Large intestine (tissue), 3 donors: ENCODE results near the gene STUB1. TPM values are rescaled to one million over a fixed set of nuclear protein-coding genes. Genes with fewer than 3 reads are reported as not detected.
A peak's percentile ranks its signal among the peaks of the same experiment; 100 is the strongest.

Source experiments
- DNase-seq, 2 donors: peaks; one replicate each; pipeline versions ENCODE4 v3.0.0 to v3.0.0-alpha.2; 2013
- H3K27ac ChIP-seq: one replicate; pipeline ENCODE4 v1.5.1; 2013; ENCODE audit warnings: low read length
- H3K27me3 ChIP-seq: 2 replicates; pipeline ENCODE4 v1.6.1; 2013; ENCODE audit warnings: low read length; ENCODE audit not compliant: control insufficient read depth, insufficient read depth
- H3K36me3 ChIP-seq: 2 replicates; pipeline ENCODE4 v1.6.1; 2013; ENCODE audit warnings: low read length; ENCODE audit not compliant: control insufficient read depth, insufficient read depth
- H3K4me1 ChIP-seq: one replicate; pipeline ENCODE4 v1.6.1; 2013; ENCODE audit warnings: low read length; ENCODE audit not compliant: control insufficient read depth, insufficient read depth
- H3K4me3 ChIP-seq: one replicate; pipeline ENCODE4 v1.5.1; 2013; ENCODE audit warnings: low read length
- H3K9me3 ChIP-seq: one replicate; pipeline ENCODE4 v1.6.1; 2013; ENCODE audit warnings: mild to moderate bottlenecking, low read depth, low read length, moderate library complexity; ENCODE audit not compliant: control insufficient read depth
- WGBS: methylation state at CpG from one replicate; pipeline ENCODE4 v1.1.5; 2013; ENCODE audit warnings: low lambda C conversion rate; ENCODE audit not compliant: insufficient coverage; 5-methylcytosine and 5-hydroxymethylcytosine counted together
- polyA plus RNA-seq: library from polyadenylated mRNA; unstranded; fragments of 120-200 nt; gene quantifications from one replicate; pipeline ENCODE4 v1.2.1, GENCODE V29; 2013

Gene STUB1
- polyA plus RNA-seq, 1 donor = 65.9 TPM

DNA sequence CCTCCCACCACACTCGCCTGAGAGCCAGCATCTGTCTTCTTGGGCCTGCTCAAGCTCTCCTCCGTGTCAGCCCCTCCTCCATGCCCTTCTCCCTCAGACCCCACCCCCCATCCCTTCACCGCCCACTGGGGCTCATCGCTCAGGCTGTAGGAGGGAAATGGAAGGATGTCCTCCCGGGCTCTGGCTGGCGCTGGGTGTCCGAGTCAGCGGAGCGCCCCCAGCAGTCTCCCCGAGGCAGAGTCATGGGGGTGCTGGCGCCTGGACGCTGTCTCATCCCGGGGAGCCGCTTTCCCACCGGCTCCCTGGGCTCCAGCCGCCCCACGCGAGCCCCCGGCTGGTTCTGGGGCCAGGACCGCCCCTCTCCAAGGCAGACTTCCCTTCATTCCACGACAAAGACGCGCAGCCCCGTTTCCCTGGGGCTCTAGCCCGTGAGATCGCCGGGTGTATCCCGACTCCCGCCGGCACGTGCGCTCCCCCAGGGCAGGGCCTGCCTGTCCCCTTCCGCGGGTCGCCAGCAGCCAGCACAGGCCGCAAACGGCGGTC lies 40.3 kb downstream of the STUB1 start:
- Histone ChIP-seq H3K4me3 (peak overlapping the region; percentile 84), H3K4me1 (peaks cover 22% of the 10 kb centered on the region), H3K36me3 (peaks cover 6% of the 10 kb centered on the region), H3K27me3 (peaks cover 15% of the 10 kb centered on the region), H3K27ac (peak overlapping the region; percentile 87), H3K9me3 (peaks cover 20% of the 10 kb centered on the region)
- WGBS = no CpG with 5 or more reads among the region's 38 CpGs
- DNase-seq = peak in 1 of 2 donors; percentile 57

DNA sequence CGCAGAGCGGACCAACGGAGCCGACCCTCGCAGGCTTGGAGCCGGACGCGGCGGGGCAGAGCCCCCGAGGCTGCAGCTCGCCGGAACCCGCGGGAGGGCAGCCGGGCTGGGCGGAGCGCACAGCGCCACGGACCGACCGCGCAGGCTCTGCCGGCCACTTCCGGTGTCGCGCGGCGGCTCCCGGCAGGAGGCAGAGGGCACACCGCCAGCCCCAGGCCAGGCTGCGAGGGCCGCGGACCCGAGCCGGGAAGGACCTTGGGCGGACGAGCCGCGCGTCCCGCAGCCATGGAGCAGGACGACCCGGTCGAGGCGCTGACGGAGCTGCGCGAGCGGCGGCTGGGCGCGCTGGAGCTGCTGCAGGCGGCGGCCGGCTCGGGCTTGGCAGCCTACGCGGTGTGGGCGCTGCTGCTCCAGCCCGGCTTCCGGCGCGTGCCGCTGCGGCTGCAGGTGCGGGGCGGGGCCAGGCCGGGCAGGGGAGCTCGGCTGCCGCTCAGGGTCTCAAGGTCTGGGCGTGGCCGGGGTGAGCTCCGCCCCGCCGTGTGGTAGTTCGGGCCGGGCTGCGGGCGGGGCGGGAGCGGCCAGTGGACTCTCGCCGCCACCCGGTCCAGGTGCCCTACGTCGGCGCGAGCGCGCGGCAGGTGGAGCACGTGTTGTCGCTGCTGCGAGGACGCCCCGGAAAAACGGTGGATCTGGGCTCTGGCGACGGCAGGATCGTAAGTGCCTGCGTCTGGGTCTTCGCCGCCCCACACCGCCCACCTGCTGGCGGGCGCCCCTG lies 41.0 kb downstream of the STUB1 start, which contains the start of gene ANTKMT:
Gene ANTKMT, plus strand, starts transcription at position 157 of the 775 bp plus-strand sequence. Its CDS starts 129 bp downstream, at position 286.
- H3K4me1 ChIP-seq = peaks cover 21% of the 10 kb centered on the region
- no CpG with 5 or more reads among the region's 106 CpGs for WGBS

DNA sequence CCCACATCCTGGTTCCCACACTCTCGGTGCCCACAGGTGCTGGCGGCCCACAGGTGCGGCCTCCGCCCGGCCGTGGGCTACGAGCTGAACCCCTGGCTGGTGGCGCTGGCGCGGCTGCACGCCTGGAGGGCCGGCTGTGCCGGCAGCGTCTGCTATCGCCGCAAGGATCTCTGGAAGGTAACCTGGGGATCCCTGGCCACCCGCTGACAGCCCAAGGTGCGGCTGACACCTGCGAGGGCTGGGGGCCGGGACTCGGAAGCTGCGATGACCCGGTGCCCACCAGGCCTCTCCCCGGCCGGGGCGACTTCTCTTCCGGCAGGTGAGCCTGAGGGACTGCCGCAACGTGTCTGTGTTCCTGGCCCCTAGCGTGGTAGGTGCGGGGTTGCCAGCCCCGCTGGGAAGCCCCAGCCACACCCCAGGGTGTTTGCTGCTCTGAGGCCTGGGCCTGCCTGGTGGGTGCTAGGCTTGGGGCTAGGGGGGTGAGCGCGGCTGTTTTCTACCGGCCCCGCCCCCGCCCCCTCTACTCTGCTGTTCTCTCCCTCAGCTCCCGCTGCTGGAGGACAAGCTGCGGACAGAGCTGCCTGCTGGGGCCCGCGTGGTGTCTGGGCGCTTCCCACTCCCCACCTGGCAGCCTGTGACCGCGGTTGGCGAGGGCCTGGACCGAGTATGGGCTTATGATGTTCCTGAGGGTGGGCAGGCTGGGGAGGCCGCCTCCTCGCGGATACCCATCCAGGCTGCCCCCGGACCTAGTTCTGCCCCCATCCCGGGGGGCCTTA lies 41.7 kb downstream of the STUB1 start:
- Histone ChIP-seq H3K27me3 (peaks cover 15% of the 10 kb centered on the region), H3K4me1 (peaks cover 22% of the 10 kb centered on the region), H3K9me3 (peaks cover 20% of the 10 kb centered on the region), H3K4me3 (no peak overlapping the region), H3K27ac (no peak overlapping the region), H3K36me3 (peaks cover 6% of the 10 kb centered on the region)
- WGBS = no CpG with 5 or more reads among the region's 51 CpGs
- DNase-seq = no peak

More for the DNA sequence above, 41.0 kb downstream of the STUB1 start, which contains the start of gene ANTKMT:
- H3K27me3 ChIP-seq = peaks cover 17% of the 10 kb centered on the region
- DNase-seq = peak; percentile 83 to 95
- H3K36me3 ChIP-seq = peaks cover 6% of the 10 kb centered on the region
- H3K4me3 ChIP-seq = peak within 1 kb of the TSS; percentile 84
- peaks cover 20% of the 10 kb centered on the region for H3K9me3 ChIP-seq
- H3K27ac ChIP-seq = peak within 1 kb of the TSS; percentile 87

DNA sequence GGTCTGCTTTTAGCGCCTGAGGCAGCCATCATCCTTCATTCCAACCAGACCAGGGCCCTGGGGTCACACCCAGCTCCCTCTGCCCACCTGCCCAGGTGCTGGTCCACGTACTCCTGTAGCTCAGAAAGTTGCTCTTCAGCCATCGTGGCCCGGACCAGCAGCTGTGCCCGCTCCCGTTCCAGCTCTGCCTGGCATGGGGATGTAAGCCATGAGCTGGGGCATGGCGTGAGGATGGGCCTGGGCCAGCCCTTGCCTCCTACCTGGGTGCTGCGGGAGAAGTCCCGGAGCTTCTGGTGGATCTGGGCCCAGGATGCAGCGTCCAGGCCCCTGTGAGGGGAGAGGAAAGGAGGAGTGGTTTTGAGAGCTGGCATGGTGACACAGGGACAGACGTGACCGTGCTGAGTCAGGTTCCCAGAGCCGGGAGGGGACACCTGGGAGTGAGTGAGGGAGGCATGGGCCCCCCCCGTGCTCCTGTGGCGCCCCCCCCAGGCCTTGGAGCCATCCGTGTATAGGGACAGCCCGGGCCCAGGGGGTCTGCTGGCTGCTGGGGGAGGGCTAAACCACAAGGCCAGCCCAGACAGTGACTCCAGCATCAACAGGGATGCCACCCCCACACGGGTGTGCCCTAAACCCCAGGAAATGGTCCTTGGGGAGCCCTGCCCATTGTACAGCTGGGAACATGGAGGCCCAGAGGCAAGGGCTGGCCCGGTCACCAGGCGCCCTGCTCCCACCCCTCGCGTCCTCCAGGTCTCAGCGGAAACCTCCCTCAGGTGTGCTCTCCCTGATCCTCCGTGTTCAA lies 42.8 kb downstream of the STUB1 start:
- no CpG with 5 or more reads among the region's 24 CpGs for WGBS
- DNase-seq = no peak

DNA sequence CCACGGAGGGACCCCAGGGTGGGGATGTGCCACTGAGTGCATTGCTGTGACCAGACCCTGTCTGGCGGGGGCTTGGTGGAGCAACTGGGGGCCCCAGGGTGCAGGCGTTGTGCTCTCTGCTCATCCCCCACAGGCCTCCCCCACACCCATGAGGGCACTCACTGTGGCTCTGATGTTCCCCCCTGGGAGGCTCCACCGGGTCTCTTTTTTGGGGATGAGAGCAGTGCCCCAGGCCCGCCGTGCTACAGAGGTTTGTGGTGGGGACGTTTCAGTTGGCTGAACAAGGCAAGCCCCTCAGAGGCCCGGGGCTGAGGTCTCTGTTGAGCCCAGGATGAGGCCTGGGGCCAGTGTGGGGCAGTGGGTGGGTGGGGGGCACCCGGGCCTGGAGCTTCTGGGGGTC lies 43.5 kb downstream of the STUB1 start:
- Histone ChIP-seq H3K36me3 (peaks cover 6% of the 10 kb centered on the region), H3K4me1 (peaks cover 29% of the 10 kb centered on the region), H3K9me3 (peaks cover 20% of the 10 kb centered on the region), H3K27ac (no peak overlapping the region), H3K4me3 (no peak overlapping the region), H3K27me3 (peaks cover 21% of the 10 kb centered on the region)
- no CpG with 5 or more reads among the region's 9 CpGs for WGBS
- no peak for DNase-seq

More for the DNA sequence above, 42.8 kb downstream of the STUB1 start:
- H3K4me3 ChIP-seq = no peak overlapping the region
- peaks cover 18% of the 10 kb centered on the region for H3K27me3 ChIP-seq
- H3K4me1 ChIP-seq = peaks cover 30% of the 10 kb centered on the region
- H3K36me3 ChIP-seq = peaks cover 6% of the 10 kb centered on the region
- H3K9me3 ChIP-seq = peaks cover 20% of the 10 kb centered on the region
- H3K27ac ChIP-seq = no peak overlapping the region

DNA sequence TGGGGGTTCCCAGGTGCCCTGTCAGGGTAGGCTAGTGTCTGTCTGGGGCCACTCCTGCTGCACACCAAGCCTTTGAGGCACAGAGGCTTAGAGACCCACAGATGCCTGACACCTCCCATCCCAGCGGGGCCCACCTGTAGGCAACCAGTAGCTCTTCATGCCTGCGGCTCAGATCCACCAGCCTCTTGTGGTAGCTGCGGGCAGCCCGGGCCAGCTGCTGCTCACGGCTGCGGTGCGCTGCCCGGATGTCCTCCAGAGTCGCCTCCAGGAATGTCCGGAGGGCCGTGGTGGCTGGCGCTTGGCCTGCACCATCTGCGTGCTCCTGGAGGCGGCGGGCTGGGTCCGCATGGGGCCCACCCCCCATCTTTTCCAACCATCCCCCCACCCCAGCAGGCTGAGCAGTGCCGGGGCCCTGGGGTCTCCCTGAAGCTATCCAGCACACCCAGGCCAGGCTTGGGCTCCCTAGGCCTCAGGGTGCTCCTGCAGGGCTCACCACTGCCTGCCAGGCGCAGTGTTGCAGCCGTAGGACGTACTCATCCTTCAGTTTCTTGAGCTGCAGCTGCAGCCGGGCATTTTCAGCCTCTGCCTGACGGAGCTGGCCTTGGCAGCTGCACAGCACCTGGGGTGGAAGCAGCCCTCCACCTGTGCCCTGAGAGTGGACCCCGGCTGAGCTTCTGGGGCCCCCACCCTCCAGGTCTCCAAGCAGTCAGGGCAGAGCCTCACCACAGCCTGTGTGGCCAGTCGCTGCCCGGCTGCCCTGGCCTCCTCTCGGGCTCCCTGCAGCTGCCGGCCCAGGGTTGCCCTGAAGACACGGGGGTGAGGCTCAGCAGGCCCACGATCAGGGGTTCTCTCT lies 44.2 kb downstream of the STUB1 start:
- Histone ChIP-seq H3K27me3 (peaks cover 21% of the 10 kb centered on the region), H3K36me3 (peaks cover 6% of the 10 kb centered on the region), H3K4me1 (peaks cover 23% of the 10 kb centered on the region), H3K4me3 (no peak overlapping the region), H3K27ac (no peak overlapping the region), H3K9me3 (peaks cover 20% of the 10 kb centered on the region)
- no peak for DNase-seq
- WGBS = no CpG with 5 or more reads among the region's 29 CpGs

DNA sequence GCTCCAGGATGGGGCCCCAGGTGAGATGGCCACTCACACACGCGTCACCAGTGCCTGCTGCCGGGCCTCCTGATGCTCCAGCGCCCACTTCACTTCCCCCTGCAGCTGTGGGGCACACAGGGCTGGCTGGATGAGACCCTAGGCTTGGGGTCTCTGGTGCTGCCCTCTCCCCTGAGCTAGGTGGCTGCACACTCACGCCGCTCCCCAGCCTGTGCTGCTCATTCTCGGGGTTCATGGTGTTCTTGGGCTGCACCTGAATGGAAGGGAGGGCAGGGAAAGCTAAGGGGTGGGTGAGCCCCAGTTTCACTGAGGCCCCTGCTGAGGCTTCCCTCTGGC lies 44.8 kb downstream of the STUB1 start:
- DNase-seq = no peak
- H3K36me3 ChIP-seq = peaks cover 10% of the 10 kb centered on the region
- peaks cover 20% of the 10 kb centered on the region for H3K9me3 ChIP-seq
- H3K27me3 ChIP-seq = peaks cover 21% of the 10 kb centered on the region
- H3K4me1 ChIP-seq = peaks cover 19% of the 10 kb centered on the region
- H3K4me3 ChIP-seq = no peak overlapping the region
- no CpG with 5 or more reads among the region's 7 CpGs for WGBS
- H3K27ac ChIP-seq = no peak overlapping the region

DNA sequence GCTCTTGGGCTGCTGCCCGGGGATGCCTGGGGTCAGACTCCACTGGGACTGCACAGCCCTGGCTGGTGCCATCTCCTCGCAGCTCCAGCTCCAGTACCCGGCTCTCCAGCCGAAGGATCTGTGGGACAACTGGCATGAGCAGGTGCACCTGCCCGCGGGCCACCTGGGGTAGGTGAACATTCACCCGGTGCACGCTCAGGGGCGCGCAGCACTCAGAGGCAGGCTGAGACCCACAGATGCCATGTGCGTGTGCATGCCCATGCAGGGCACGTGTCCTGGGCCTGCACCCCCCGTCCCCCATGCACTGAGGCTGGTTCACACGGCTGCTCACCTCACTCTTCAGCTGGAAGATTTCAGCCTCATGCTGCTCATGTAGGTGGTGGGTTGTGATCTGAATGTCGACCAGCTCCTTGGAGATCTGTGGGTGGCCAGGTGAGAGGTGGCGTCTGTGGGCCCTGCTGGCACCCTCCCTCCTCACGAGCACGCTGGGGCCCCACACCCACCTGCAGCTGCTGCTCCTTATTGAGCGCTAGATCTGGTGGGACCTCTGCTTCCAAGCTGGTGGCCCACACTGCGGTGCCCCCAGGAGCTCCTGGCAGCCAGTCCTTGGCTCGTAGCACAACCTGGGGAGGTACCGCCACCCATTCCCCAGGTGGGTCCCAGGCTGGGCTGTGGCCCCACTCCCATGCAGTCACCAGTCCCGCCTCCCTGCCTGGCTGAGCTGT lies 45.4 kb downstream of the STUB1 start:
- no peak for DNase-seq
- Histone ChIP-seq H3K36me3 (peaks cover 17% of the 10 kb centered on the region), H3K9me3 (peaks cover 18% of the 10 kb centered on the region), H3K4me1 (peaks cover 14% of the 10 kb centered on the region), H3K4me3 (no peak overlapping the region), H3K27me3 (peaks cover 21% of the 10 kb centered on the region), H3K27ac (no peak overlapping the region)
- WGBS = no CpG with 5 or more reads among the region's 23 CpGs

DNA sequence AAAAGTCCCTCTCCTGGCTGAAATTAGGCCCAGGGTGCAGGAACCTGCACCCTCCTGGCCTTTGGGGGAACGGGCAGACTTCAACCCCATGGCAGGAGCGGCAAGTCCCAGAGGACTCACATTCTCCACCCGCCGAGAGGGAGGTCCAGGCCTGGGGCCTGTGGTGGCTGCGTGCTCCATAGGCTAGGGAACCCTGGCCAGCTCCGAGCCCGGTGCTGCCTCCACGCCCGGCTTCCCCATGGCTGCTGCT lies 45.9 kb downstream of the STUB1 start:
- H3K27me3 ChIP-seq = peaks cover 21% of the 10 kb centered on the region
- H3K36me3 ChIP-seq = peaks cover 21% of the 10 kb centered on the region
- H3K4me3 ChIP-seq = no peak overlapping the region
- H3K27ac ChIP-seq = no peak overlapping the region
- no CpG with 5 or more reads among the region's 9 CpGs for WGBS
- DNase-seq = no peak
- H3K9me3 ChIP-seq = peaks cover 17% of the 10 kb centered on the region
- H3K4me1 ChIP-seq = peaks cover 14% of the 10 kb centered on the region
